A549 (cell line): ENCODE measurements around the gene MRPL14.

ENCODE experiments used
- CTCF ChIP-seq: fragments of >200 bp; sonication (Bioruptor Twin); formaldehyde crosslinking; IDR thresholded peaks from 3 replicates; pipeline ENCODE4 v1.5.1; 2016
- EHMT2 ChIP-seq: fragments of 200-600 bp; sonication (generic); IDR thresholded peaks from 2 replicates; pipeline ENCODE4 v1.6.1; 2016; ENCODE audit warnings: antibody characterized with exemption, low read depth, mild to moderate bottlenecking, moderate library complexity
- EP300 ChIP-seq, 2 experiments: fragments of >200 bp; sonication (Bioruptor Twin); formaldehyde crosslinking; IDR thresholded peaks; 2 replicates in 1 of 2; 3 replicates in 1 of 2; pipeline ENCODE4 v1.6.1; 2016 to 2017
- JUNB ChIP-seq: fragments of >200 bp; sonication (Bioruptor Twin); formaldehyde crosslinking; IDR thresholded peaks from 2 replicates; pipeline ENCODE4 v1.6.1; 2016
- NR3C1 ChIP-seq: fragments of >200 bp; sonication (Bioruptor Twin); formaldehyde crosslinking; IDR thresholded peaks from 3 replicates; pipeline ENCODE4 v1.6.1; 2017
- POLR2AphosphoS2 ChIP-seq: conservative IDR thresholded peaks from 2 replicates; pipeline ENCODE4 v1.6.1; 2012; ENCODE audit warnings: low read length, improper control_type of control experiment, inconsistent platforms
- REST ChIP-seq: fragments of 200-600 bp; sonication (generic); IDR thresholded peaks from 2 replicates; pipeline ENCODE4 v1.6.1; 2016; ENCODE audit warnings: antibody characterized with exemption, mild to moderate bottlenecking, moderate library complexity

GRCh38 chr6:44133003-44133931 is 6.0 kb upstream of the MRPL14 start:
- no peak for TF ChIP-seq EHMT2
- TF ChIP-seq NR3C1: no peak
- no peak for TF ChIP-seq POLR2AphosphoS2
- TF ChIP-seq JUNB: no peak
- no peak for TF ChIP-seq CTCF
- TF ChIP-seq EP300 (IDR thresholded peaks at IDR 0.05): no peak
- no peak for TF ChIP-seq REST
